ENCODE measurements around the gene USP10.
A peak's percentile ranks its signal among the peaks of the same experiment; 100 is the strongest.

Gene USP10

GRCh38 chr16:84699712-84700445 is at the start of gene USP10:
TSS of gene USP10 (plus strand) at chr16:84700000. CDS start at chr16:84700091, 91 bp downstream.
- peak; percentile 86 for DNase-seq

- DNase-seq: no peak
Measured at GRCh38 chr16:84650062-84650991, 49.5 kb upstream of the USP10 start.

- peak; percentile 63 for DNase-seq
Measured at GRCh38 chr16:84652566-84652965, 47.2 kb upstream of the USP10 start.

GRCh38 chr16:84654238-84654637 is 45.6 kb upstream of the USP10 start:
- no peak for DNase-seq

- no peak for DNase-seq
Measured at GRCh38 chr16:84654998-84655397, 44.8 kb upstream of the USP10 start.

GRCh38 chr16:84656649-84657048 is 43.2 kb upstream of the USP10 start:
- no peak for DNase-seq

- no peak for DNase-seq
Measured at GRCh38 chr16:84657229-84657837, 42.5 kb upstream of the USP10 start.

GRCh38 chr16:84658690-84659089 is 41.1 kb upstream of the USP10 start:
- DNase-seq: no peak

- no peak for DNase-seq
Measured at GRCh38 chr16:84659656-84660300, 40.0 kb upstream of the USP10 start.

- DNase-seq: no peak
Measured at GRCh38 chr16:84660973-84661372, 38.8 kb upstream of the USP10 start.

- DNase-seq: no peak
Measured at GRCh38 chr16:84661418-84662060, 38.3 kb upstream of the USP10 start.

GRCh38 chr16:84662471-84662870 is 37.3 kb upstream of the USP10 start:
- no peak for DNase-seq

GRCh38 chr16:84663433-84664101 is 36.2 kb upstream of the USP10 start:
- DNase-seq: no peak

- no peak for DNase-seq
Measured at GRCh38 chr16:84665359-84665758, 34.4 kb upstream of the USP10 start.

GRCh38 chr16:84665843-84666242 is 34.0 kb upstream of the USP10 start:
- no peak for DNase-seq

GRCh38 chr16:84667600-84668309 is 32.0 kb upstream of the USP10 start:
- no peak for DNase-seq

GRCh38 chr16:84670063-84670462 is 29.7 kb upstream of the USP10 start:
- no peak for DNase-seq

- peak; percentile 82 for DNase-seq
Measured at GRCh38 chr16:84672276-84673202, 27.3 kb upstream of the USP10 start.

- no peak for DNase-seq
Measured at GRCh38 chr16:84673203-84673535, 26.6 kb upstream of the USP10 start.

GRCh38 chr16:84673561-84673960 is 26.2 kb upstream of the USP10 start:
- no peak for DNase-seq

Measured in CD4-positive, alpha-beta T cell treated with Interleukin-17A for 1 hour (primary cell).